Measurements from ENCODE around the gene SLC6A9. TPM values are rescaled to one million over a fixed set of nuclear protein-coding genes. Genes with fewer than 3 reads are reported as not detected.
A peak's percentile ranks its signal among the peaks of the same experiment; 100 is the strongest.

Gene SLC6A9
- total RNA-seq, 1 experiment from 2014 or later = 9.2 TPM

DNA sequence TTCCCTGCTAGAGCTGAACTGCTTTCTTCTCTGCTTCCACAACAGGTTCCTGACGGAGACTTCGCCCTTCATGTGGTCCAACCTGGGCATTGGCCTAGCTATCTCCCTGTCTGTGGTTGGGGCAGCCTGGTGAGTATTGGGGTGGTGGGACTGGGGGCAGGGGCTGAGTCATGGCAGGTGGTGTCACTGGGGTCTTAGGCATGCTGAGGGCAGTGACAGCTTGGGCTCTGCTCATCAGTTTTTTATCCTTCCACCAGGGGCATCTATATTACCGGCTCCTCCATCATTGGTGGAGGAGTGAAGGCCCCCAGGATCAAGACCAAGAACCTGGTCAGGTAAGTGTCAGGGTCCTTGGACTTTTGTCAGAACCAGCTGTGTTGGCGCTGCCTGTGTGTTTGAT is 55.2 kb downstream of the SLC6A9 start:
- ChIA-PET CTCF (interaction anchor here (0.5 kb wide), 1 partner anchor 1614 kb away, joined by 10 read pairs; no protein-coding TSS in a partner anchor), POLR2A (interaction anchor here (0.6 kb wide), 1 partner anchor 17 kb away, joined by 5 read pairs; no protein-coding TSS in a partner anchor)
- DNase-seq (ENCODE audit: low read depth, low spot score) (no peak), ATAC-seq (no peak)
- Histone ChIP-seq H3K27me3 (ENCODE audit: control insufficient read depth, insufficient read depth, low read length) (no peaks in the 10 kb centered on the region), H3K4me1 (ENCODE audit: control insufficient read depth, insufficient read depth, low read length) (peaks cover 48% of the 10 kb centered on the region), H3K27ac (ENCODE audit: low read length) (peak overlapping the region; percentile 89), H3K36me3 (ENCODE audit: control insufficient read depth, insufficient read depth, low read length) (peaks cover 9% of the 10 kb centered on the region; the same call in 1 of the 2 replicates), H3K4me3 (ENCODE audit: low read depth in 2 of 2, low read length in 2 of 2) (peak overlapping the region; percentile 80 to 85), H3K9me3 (ENCODE audit: control insufficient read depth, insufficient read depth, low read depth, low read length) (no peaks in the 10 kb centered on the region)
- intact Hi-C loops (cut with micrococcal nuclease; ENCODE audit: unreplicated experiment) = no loop called here
- TF ChIP-seq, protein P1, sequence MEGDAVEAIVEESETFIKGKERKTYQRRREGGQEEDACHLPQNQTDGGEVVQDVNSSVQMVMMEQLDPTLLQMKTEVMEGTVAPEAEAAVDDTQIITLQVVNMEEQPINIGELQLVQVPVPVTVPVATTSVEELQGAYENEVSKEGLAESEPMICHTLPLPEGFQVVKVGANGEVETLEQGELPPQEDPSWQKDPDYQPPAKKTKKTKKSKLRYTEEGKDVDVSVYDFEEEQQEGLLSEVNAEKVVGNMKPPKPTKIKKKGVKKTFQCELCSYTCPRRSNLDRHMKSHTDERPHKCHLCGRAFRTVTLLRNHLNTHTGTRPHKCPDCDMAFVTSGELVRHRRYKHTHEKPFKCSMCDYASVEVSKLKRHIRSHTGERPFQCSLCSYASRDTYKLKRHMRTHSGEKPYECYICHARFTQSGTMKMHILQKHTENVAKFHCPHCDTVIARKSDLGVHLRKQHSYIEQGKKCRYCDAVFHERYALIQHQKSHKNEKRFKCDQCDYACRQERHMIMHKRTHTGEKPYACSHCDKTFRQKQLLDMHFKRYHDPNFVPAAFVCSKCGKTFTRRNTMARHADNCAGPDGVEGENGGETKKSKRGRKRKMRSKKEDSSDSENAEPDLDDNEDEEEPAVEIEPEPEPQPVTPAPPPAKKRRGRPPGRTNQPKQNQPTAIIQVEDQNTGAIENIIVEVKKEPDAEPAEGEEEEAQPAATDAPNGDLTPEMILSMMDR (IDR thresholded peaks at IDR 0.05) = no peak
- TF ChIP-seq SIN3A (IDR thresholded peaks at IDR 0.05; ENCODE audit: borderline replicate concordance, insufficient read depth, low read depth, low read length) = no peak
- no peak for TF ChIP-seq POLR2AphosphoS5 (IDR thresholded peaks at IDR 0.05; ENCODE audit: low read depth, low read length)
- TF ChIP-seq TCF7L2 (IDR thresholded peaks at IDR 0.05; ENCODE audit: low read depth, low read length) = no peak
- TF ChIP-seq, protein P2, sequence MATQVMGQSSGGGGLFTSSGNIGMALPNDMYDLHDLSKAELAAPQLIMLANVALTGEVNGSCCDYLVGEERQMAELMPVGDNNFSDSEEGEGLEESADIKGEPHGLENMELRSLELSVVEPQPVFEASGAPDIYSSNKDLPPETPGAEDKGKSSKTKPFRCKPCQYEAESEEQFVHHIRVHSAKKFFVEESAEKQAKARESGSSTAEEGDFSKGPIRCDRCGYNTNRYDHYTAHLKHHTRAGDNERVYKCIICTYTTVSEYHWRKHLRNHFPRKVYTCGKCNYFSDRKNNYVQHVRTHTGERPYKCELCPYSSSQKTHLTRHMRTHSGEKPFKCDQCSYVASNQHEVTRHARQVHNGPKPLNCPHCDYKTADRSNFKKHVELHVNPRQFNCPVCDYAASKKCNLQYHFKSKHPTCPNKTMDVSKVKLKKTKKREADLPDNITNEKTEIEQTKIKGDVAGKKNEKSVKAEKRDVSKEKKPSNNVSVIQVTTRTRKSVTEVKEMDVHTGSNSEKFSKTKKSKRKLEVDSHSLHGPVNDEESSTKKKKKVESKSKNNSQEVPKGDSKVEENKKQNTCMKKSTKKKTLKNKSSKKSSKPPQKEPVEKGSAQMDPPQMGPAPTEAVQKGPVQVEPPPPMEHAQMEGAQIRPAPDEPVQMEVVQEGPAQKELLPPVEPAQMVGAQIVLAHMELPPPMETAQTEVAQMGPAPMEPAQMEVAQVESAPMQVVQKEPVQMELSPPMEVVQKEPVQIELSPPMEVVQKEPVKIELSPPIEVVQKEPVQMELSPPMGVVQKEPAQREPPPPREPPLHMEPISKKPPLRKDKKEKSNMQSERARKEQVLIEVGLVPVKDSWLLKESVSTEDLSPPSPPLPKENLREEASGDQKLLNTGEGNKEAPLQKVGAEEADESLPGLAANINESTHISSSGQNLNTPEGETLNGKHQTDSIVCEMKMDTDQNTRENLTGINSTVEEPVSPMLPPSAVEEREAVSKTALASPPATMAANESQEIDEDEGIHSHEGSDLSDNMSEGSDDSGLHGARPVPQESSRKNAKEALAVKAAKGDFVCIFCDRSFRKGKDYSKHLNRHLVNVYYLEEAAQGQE (IDR thresholded peaks at IDR 0.05; ENCODE audit: insufficient read depth in 1 of 2, low read depth in 2 of 2, low read length in 1 of 2) = no peak
- no TSS peak for BruUV-seq (replicated peaks)
- in situ Hi-C loops (cut with HindIII; ENCODE audit: low pct_unique_long_range_greater_than_20kb, low sequenced_read_pairs) = no loop called here

DNA sequence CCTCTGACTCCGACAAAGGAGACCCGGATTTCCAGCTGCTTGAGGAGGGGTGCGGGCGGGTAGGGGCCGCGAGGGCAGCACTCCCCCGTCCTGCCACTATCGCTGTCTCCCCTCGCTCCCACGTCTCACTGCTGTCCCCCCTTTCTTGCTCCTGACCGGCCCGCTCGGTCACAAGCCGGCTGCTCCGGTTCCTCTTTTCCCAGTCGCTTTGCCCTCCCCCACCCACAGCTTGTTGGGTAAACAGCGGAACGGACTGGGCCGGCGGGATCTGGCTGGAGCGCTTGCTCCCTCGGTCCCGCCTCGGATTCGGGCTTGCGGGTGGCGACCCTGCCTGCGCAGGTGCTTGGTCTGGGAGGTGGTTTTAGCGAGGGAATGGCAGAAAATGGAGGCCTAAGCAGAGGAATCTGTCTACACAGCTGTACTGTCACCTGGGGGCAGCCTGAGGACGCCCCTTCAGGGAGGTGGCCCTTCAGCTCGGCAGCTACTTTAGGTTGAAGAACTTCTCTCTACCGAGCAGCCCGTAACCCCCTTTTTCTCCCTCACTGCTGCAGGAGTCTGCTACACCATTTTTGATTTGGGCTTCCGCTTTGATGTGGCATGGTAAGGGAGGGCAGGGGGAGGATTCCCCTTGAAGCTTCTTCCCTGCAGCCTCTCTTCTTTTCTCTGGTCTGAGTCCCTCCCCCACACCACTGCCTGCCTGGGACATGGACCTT is 55.9 kb downstream of the SLC6A9 start:
- in situ Hi-C loops (cut with HindIII; ENCODE audit: low pct_unique_long_range_greater_than_20kb, low sequenced_read_pairs) (no loop called here), intact Hi-C loops (cut with micrococcal nuclease; ENCODE audit: unreplicated experiment) (no loop called here)
- Histone ChIP-seq H3K9me3 (ENCODE audit: control insufficient read depth, insufficient read depth, low read depth, low read length) (no peaks in the 10 kb centered on the region), H3K27ac (ENCODE audit: low read length) (peak overlapping the region; percentile 89), H3K4me1 (ENCODE audit: control insufficient read depth, insufficient read depth, low read length) (peaks cover 49% of the 10 kb centered on the region), H3K4me3 (ENCODE audit: low read depth in 2 of 2, low read length in 2 of 2) (peak overlapping the region; percentile 80 to 85), H3K27me3 (ENCODE audit: control insufficient read depth, insufficient read depth, low read length) (no peaks in the 10 kb centered on the region), H3K36me3 (ENCODE audit: control insufficient read depth, insufficient read depth, low read length) (peaks cover 9% of the 10 kb centered on the region; the same call in 1 of the 2 replicates)
- ATAC-seq (no peak), DNase-seq (ENCODE audit: low read depth, low spot score) (no peak)
- ChIA-PET POLR2A (interaction anchor here (0.6 to 0.7 kb wide), 2 partner anchors 210 to 267 kb away, joined by 3 to 9 read pairs; no protein-coding TSS in a partner anchor), CTCF (interaction anchor here (0.5 to 0.6 kb wide), 2 partner anchors 20 to 1615 kb away, joined by 4 to 10 read pairs; no protein-coding TSS in a partner anchor)
- TF ChIP-seq, protein P2 (IDR thresholded peaks at IDR 0.05; ENCODE audit: insufficient read depth in 1 of 2, low read depth in 2 of 2, low read length in 1 of 2) = no peak
- TF ChIP-seq, protein P1 (IDR thresholded peaks at IDR 0.05) = no peak
- TF ChIP-seq SIN3A (IDR thresholded peaks at IDR 0.05; ENCODE audit: borderline replicate concordance, insufficient read depth, low read depth, low read length) = peak; percentile 38; the same call in 1 of the 2 replicates
- TF ChIP-seq POLR2AphosphoS5 (IDR thresholded peaks at IDR 0.05; ENCODE audit: low read depth, low read length) = no peak
- TF ChIP-seq TCF7L2 (IDR thresholded peaks at IDR 0.05; ENCODE audit: low read depth, low read length) = no peak
- TSS peak; percentile 45 for BruUV-seq (replicated peaks)

Data from Panc1 (cell line).